ENCODE results near the gene FOCAD.

GRCh38 chr9:20681467-20681866 lies 2.6 kb upstream of the FOCAD start:
- TF ChIP-seq CTCF (IDR thresholded peaks at IDR 0.05 in 2 of 3, conservative IDR thresholded peaks at IDR 0.05 in 1 of 3; ENCODE audit: borderline replicate concordance in 1 of 3, insufficient read depth in 1 of 3, low read depth in 2 of 3, low read length in 2 of 3) (no peak), POLR2A (IDR thresholded peaks at IDR 0.05; ENCODE audit: borderline replicate concordance, extremely low read depth, insufficient read depth, insufficient read length) (no peak), POLR2AphosphoS5 (IDR thresholded peaks at IDR 0.05; ENCODE audit: low read depth, low read length) (no peak), SP1 (IDR thresholded peaks at IDR 0.05; ENCODE audit: low read depth) (no peak), REST (IDR thresholded peaks at IDR 0.05; ENCODE audit: low read depth) (no peak)

Measured in HCT116 (cell line).